ENCODE data around the gene INO80.

INO80 gene

DNA sequence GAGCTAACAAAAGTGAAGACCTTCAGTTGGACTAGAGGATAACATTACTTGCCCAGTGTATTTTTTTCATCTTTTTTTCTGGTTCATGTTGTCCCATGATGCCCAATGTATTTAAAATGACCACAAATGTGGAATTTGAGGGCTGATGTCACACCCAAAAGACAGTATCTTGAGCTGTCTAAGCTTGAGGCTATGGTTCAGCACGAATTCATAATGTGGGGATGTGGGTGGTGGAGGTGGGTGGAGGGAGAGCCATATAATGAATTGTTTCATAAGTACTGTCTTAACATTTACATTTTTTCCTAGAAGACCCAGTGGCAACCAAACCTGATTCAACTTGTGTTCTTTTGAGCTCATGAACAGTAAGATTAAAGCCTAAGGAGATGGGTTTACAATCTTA lies 125.3 kb downstream of the INO80 start:
- peaks cover 72% of the 10 kb centered on the region for H3K36me3 ChIP-seq (ENCODE audit: insufficient read depth, low read length)

DNA sequence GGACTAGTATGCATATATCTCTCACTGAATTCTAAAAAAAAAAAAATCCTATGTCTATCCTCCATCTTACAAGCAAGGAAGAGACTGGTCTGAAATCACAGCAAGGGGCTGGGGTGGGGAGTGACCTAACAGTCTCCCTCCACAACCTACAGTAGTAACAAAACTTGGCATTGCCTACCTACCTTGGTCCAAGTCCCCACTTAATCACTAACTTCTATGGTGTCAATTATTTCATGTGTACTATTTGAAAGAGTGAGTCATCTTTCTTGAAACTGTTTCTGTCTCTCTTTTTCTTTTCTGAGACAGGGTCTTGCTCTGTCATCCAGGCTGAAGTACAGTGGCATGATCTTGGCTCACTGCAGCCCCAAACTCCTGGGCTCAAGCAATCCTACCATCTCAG lies 126.0 kb downstream of the INO80 start:
- no peak overlapping the region for H3K9ac ChIP-seq (ENCODE audit: low read length)
- no peaks in the 10 kb centered on the region for H3F3A ChIP-seq (ENCODE audit: insufficient read depth, low read length)
- no peak for TF ChIP-seq EZH2 (IDR thresholded peaks at IDR 0.05; ENCODE audit: borderline replicate concordance, low read length)
- TF ChIP-seq, protein P1, sequence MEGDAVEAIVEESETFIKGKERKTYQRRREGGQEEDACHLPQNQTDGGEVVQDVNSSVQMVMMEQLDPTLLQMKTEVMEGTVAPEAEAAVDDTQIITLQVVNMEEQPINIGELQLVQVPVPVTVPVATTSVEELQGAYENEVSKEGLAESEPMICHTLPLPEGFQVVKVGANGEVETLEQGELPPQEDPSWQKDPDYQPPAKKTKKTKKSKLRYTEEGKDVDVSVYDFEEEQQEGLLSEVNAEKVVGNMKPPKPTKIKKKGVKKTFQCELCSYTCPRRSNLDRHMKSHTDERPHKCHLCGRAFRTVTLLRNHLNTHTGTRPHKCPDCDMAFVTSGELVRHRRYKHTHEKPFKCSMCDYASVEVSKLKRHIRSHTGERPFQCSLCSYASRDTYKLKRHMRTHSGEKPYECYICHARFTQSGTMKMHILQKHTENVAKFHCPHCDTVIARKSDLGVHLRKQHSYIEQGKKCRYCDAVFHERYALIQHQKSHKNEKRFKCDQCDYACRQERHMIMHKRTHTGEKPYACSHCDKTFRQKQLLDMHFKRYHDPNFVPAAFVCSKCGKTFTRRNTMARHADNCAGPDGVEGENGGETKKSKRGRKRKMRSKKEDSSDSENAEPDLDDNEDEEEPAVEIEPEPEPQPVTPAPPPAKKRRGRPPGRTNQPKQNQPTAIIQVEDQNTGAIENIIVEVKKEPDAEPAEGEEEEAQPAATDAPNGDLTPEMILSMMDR (IDR thresholded peaks at IDR 0.05; ENCODE audit: low read length): no peak
- no peak overlapping the region for H3K27ac ChIP-seq (ENCODE audit: low read depth, low read length, poor library complexity, severe bottlenecking)
- no peaks in the 10 kb centered on the region for H3K27me3 ChIP-seq (ENCODE audit: insufficient read depth, low read length)
- no peaks in the 10 kb centered on the region for H3K9me2 ChIP-seq (ENCODE audit: low read depth, low read length)
- no peaks in the 10 kb centered on the region for H4K20me1 ChIP-seq (ENCODE audit: insufficient read depth, low read length)
- no peaks in the 10 kb centered on the region for H3K9me3 ChIP-seq (ENCODE audit: low read length)
- H3K4me3 ChIP-seq (ENCODE audit: low read depth, low read length, poor library complexity, severe bottlenecking): no peak overlapping the region
- no peaks in the 10 kb centered on the region for H3K79me2 ChIP-seq (ENCODE audit: insufficient read depth, low read length)
- H3K4me2 ChIP-seq (ENCODE audit: low read length): no peak overlapping the region
- H3K36me3 ChIP-seq (ENCODE audit: insufficient read depth, low read length): peaks cover 72% of the 10 kb centered on the region
- H2AFZ ChIP-seq (ENCODE audit: low read length): no peak overlapping the region
- H3K4me1 ChIP-seq (ENCODE audit: insufficient read depth, low read length, severe bottlenecking): no peaks in the 10 kb centered on the region

More for the DNA sequence above, 125.3 kb downstream of the INO80 start:
- no peak overlapping the region for H3K4me3 ChIP-seq (ENCODE audit: low read depth, low read length, poor library complexity, severe bottlenecking)
- H4K20me1 ChIP-seq (ENCODE audit: insufficient read depth, low read length): no peaks in the 10 kb centered on the region
- no peak for TF ChIP-seq EZH2 (IDR thresholded peaks at IDR 0.05; ENCODE audit: borderline replicate concordance, low read length)
- TF ChIP-seq, protein P1 (IDR thresholded peaks at IDR 0.05; ENCODE audit: low read length): no peak
- H3F3A ChIP-seq (ENCODE audit: insufficient read depth, low read length): no peaks in the 10 kb centered on the region
- no peaks in the 10 kb centered on the region for H3K27me3 ChIP-seq (ENCODE audit: insufficient read depth, low read length)
- no peaks in the 10 kb centered on the region for H3K79me2 ChIP-seq (ENCODE audit: insufficient read depth, low read length)
- H2AFZ ChIP-seq (ENCODE audit: low read length): no peak overlapping the region
- no peaks in the 10 kb centered on the region for H3K9me3 ChIP-seq (ENCODE audit: low read length)
- H3K4me2 ChIP-seq (ENCODE audit: low read length): no peak overlapping the region
- no peaks in the 10 kb centered on the region for H3K4me1 ChIP-seq (ENCODE audit: insufficient read depth, low read length, severe bottlenecking)
- H3K27ac ChIP-seq (ENCODE audit: low read depth, low read length, poor library complexity, severe bottlenecking): no peak overlapping the region
- no peak overlapping the region for H3K9ac ChIP-seq (ENCODE audit: low read length)
- no peaks in the 10 kb centered on the region for H3K9me2 ChIP-seq (ENCODE audit: low read depth, low read length)

DNA sequence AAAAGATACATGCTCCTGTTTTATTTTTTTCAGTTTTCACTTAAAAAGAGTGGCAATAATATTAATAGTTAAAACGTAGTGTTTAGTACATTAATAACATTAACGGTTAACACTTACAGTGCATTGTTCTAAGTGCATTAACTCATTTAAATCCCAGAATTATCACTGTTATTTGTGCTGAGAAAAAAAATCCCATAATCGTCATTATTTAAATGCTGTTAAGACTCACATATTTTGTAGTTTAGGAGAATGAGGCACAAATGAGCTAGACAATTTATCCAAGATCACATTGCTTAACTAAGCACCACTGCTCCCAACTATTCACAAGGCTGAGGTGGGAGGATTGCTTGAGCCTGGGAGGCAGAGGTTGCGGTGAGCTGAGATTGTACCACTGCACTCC lies 127.9 kb downstream of the INO80 start:
- H3K36me3 ChIP-seq (ENCODE audit: insufficient read depth, low read length): peaks cover 85% of the 10 kb centered on the region
- no peaks in the 10 kb centered on the region for H3K4me1 ChIP-seq (ENCODE audit: insufficient read depth, low read length, severe bottlenecking)
- TF ChIP-seq, protein P1 (IDR thresholded peaks at IDR 0.05; ENCODE audit: low read length): no peak
- no peak for TF ChIP-seq EZH2 (IDR thresholded peaks at IDR 0.05; ENCODE audit: borderline replicate concordance, low read length)
- H3K4me2 ChIP-seq (ENCODE audit: low read length): no peak overlapping the region
- H3K9me2 ChIP-seq (ENCODE audit: low read depth, low read length): no peaks in the 10 kb centered on the region
- H3K9ac ChIP-seq (ENCODE audit: low read length): no peak overlapping the region
- H3K79me2 ChIP-seq (ENCODE audit: insufficient read depth, low read length): no peaks in the 10 kb centered on the region
- H3K4me3 ChIP-seq (ENCODE audit: low read depth, low read length, poor library complexity, severe bottlenecking): no peak overlapping the region
- H3F3A ChIP-seq (ENCODE audit: insufficient read depth, low read length): no peaks in the 10 kb centered on the region
- no peaks in the 10 kb centered on the region for H3K9me3 ChIP-seq (ENCODE audit: low read length)
- no peak overlapping the region for H2AFZ ChIP-seq (ENCODE audit: low read length)
- H3K27ac ChIP-seq (ENCODE audit: low read depth, low read length, poor library complexity, severe bottlenecking): no peak overlapping the region
- H4K20me1 ChIP-seq (ENCODE audit: insufficient read depth, low read length): no peaks in the 10 kb centered on the region
- no peaks in the 10 kb centered on the region for H3K27me3 ChIP-seq (ENCODE audit: insufficient read depth, low read length)

All from OCI-LY1 (cell line).